Thyroid gland (tissue), 4 donors: Measurements from ENCODE around the gene IFI16. TPM values are rescaled to one million over a fixed set of nuclear protein-coding genes. Genes with fewer than 3 reads are reported as not detected.
"Not testable (repeated sequence)": the region's sequence is repeated elsewhere in the genome, so short reads cannot be mapped to it uniquely, and the experiment has no call there.

ENCODE experiments used
- DNase-seq, 2 donors: peaks; one replicate each; pipeline ENCODE4 v3.0.0-alpha.2; 2019
- H3K27ac ChIP-seq, 3 donors: fragments of 200-600 bp; sonication (generic); 1 replicate in 2 of 3; 2 replicates in 1 of 3; pipeline ENCODE4 v1.5.1; 2016 to 2019; ENCODE audit warnings: mild to moderate bottlenecking in 1 of 3, moderate library complexity in 1 of 3
- H3K27me3 ChIP-seq: fragments of 200-600 bp; sonication (generic); one replicate; pipeline ENCODE4 v1.5.1; 2019
- H3K36me3 ChIP-seq, 2 donors: fragments of 200-600 bp; sonication (generic); one replicate each; pipeline ENCODE4 v1.5.1; 2016 to 2019
- H3K4me1 ChIP-seq, 2 donors: fragments of 200-600 bp; sonication (generic); one replicate each; pipeline ENCODE4 v1.5.1; 2017 to 2019
- H3K4me3 ChIP-seq, 3 donors: fragments of 200-600 bp; sonication (generic); replicated peaks in 1 of 3; 1 replicate in 2 of 3; 2 replicates in 1 of 3; pipeline ENCODE4 v1.5.1; 2016; ENCODE audit warnings: mild to moderate bottlenecking in 1 of 3
- H3K9me3 ChIP-seq: fragments of 200-600 bp; sonication (generic); one replicate; pipeline ENCODE4 v1.5.1; 2017
- POLR2A ChIP-seq, 2 donors: fragments of 450-650 bp; IDR thresholded peaks; one replicate each; pipeline ENCODE4 v1.6.1; 2017; ENCODE audit warnings: antibody characterized with exemption in 2 of 2, mild to moderate bottlenecking in 2 of 2, moderate library complexity in 1 of 2
- WGBS, 2 donors: methylation state at CpG; one replicate each; pipeline ENCODE4 v1.1.5; 2017; 5-methylcytosine and 5-hydroxymethylcytosine counted together
- intact Hi-C: fragments of 100-400 bp; cut with DNase I; formaldehyde crosslinking; loops from one replicate; pipeline ENCODE4 v1.15.1; 2023
- total RNA-seq, 4 donors: library from RNA; depleted of rRNA; stranded (reverse); fragments of >200 nt; gene quantifications; one replicate each; pipeline ENCODE4 v1.2.3, GENCODE V29; 2016
- TF ChIP-seq, protein P1 (sequence below), 6 experiments: fragments of 200-600 bp in 3 of 6; fragments of 450-650 bp in 3 of 6; sonication (generic) in 3 of 6; IDR thresholded peaks; one replicate each; pipeline ENCODE4 v1.5.1; 2016 to 2019; ENCODE audit warnings: antibody characterized with exemption in 6 of 6, mild to moderate bottlenecking in 2 of 6, inconsistent platforms in 1 of 6, moderate library complexity in 1 of 6

IFI16 gene
- total RNA-seq, 4 donors from 2014 or later: 29.8 to 110 (median 49.5) TPM

GRCh38 chr1:159092036-159092760 is 82.5 kb downstream of the IFI16 start:
- WGBS, 2 donors: 62% methylated on average over 3 of the region's 3 CpGs
- H3K27me3 ChIP-seq: no peaks in the 10 kb centered on the region
- intact Hi-C loops: no loop called here
- no peak overlapping the region for H3K4me3 ChIP-seq
- H3K9me3 ChIP-seq: no peaks in the 10 kb centered on the region
- no peak for DNase-seq
- TF ChIP-seq, protein P1, sequence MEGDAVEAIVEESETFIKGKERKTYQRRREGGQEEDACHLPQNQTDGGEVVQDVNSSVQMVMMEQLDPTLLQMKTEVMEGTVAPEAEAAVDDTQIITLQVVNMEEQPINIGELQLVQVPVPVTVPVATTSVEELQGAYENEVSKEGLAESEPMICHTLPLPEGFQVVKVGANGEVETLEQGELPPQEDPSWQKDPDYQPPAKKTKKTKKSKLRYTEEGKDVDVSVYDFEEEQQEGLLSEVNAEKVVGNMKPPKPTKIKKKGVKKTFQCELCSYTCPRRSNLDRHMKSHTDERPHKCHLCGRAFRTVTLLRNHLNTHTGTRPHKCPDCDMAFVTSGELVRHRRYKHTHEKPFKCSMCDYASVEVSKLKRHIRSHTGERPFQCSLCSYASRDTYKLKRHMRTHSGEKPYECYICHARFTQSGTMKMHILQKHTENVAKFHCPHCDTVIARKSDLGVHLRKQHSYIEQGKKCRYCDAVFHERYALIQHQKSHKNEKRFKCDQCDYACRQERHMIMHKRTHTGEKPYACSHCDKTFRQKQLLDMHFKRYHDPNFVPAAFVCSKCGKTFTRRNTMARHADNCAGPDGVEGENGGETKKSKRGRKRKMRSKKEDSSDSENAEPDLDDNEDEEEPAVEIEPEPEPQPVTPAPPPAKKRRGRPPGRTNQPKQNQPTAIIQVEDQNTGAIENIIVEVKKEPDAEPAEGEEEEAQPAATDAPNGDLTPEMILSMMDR (IDR thresholded peaks at IDR 0.05): no peak
- TF ChIP-seq POLR2A (IDR thresholded peaks at IDR 0.05): no peak
- no peaks in the 10 kb centered on the region for H3K36me3 ChIP-seq
- H3K4me1 ChIP-seq: no peaks in the 10 kb centered on the region
- H3K27ac ChIP-seq: no peak overlapping the region

DNA sequence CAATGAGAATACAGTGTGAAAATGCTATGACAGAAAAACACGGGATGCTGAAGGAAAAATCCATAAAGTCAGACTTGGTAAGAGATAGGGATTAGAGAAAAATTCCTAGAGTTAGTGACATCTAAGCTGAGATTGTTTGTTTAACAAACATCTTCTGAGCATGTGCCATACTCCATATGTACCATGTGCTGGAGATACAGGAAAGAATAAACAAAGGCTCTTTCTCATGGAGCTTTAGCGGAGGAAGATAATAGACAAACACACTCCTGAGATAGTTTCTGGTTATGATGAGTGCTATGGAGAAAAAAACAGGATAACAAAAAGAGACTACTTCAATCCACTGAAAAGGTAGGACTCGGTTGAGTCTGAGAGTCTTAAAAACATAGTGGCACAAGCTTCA is 88.9 kb downstream of the IFI16 start:
- Histone ChIP-seq H3K27ac (no peak overlapping the region), H3K9me3 (no peaks in the 10 kb centered on the region), H3K4me3 (no peak overlapping the region), H3K36me3 (no peaks in the 10 kb centered on the region), H3K27me3 (no peaks in the 10 kb centered on the region), H3K4me1 (no peaks in the 10 kb centered on the region)
- no peak for TF ChIP-seq POLR2A (IDR thresholded peaks at IDR 0.05)
- TF ChIP-seq, protein P1 (IDR thresholded peaks at IDR 0.05): no peak
- intact Hi-C loops: no loop called here
- WGBS, 2 donors: 69 to 83% methylated on average over 3 of the region's 3 CpGs
- no peak for DNase-seq

GRCh38 chr1:159100589-159100988 is 90.9 kb downstream of the IFI16 start:
- no peak for DNase-seq
- 80 to 94% methylated on average over 1 of the region's 1 CpG for WGBS, 2 donors
- intact Hi-C loops: no loop called here
- H3K27me3 ChIP-seq: no peaks in the 10 kb centered on the region
- no peaks in the 10 kb centered on the region for H3K9me3 ChIP-seq
- H3K36me3 ChIP-seq: no peaks in the 10 kb centered on the region
- no peak for TF ChIP-seq POLR2A (IDR thresholded peaks at IDR 0.05)
- TF ChIP-seq, protein P1 (IDR thresholded peaks at IDR 0.05): no peak
- H3K4me3 ChIP-seq: no peak overlapping the region
- H3K4me1 ChIP-seq: no peaks in the 10 kb centered on the region
- no peak overlapping the region for H3K27ac ChIP-seq

DNA sequence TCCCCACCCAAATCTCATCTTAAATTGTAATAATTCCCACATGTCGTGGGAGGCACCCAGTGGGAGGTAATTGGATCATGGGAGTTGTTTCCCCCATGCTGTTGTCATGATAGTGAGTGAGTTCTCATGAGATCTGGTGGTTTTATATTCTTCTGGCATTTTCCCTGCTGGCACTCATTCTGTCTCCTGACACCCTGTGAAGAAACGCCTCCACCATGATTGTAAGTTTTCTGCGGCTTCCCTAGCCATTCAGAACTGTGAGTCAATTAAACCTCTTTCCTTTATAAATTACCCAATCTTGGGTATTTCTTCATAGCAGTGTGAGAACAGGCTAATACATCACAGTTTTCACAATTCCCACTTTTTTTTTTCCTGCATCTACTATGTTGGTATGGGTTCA is 93.3 kb downstream of the IFI16 start:
- H3K36me3 ChIP-seq, H3K9me3 ChIP-seq, H3K27me3 ChIP-seq, H3K27ac ChIP-seq, intact Hi-C loops, H3K4me1 ChIP-seq, DNase-seq, H3K4me3 ChIP-seq: not testable (repeated sequence)
- 78 to 86% methylated on average over 3 of the region's 3 CpGs for WGBS, 2 donors

Other genes with a start within 250 kb of the IFI16 start
- gene OR6N1, start 237.7 kb upstream of the IFI16 start, total RNA-seq: not detected
- gene OR6N2, start 228.7 kb upstream of the IFI16 start, total RNA-seq: not detected
- gene MNDA, start 178.6 kb upstream of the IFI16 start, total RNA-seq: 1 to 10 TPM; 2.0 to 8.5 (median 2.6) TPM
- gene PYHIN1, start 78.4 kb upstream of the IFI16 start, total RNA-seq: 1 to 10 TPM in 3 of 4 donors, under 1 TPM in 1; 0.78 to 2.6 (median 1.8) TPM
- gene AIM2, start 66.9 kb downstream of the IFI16 start, total RNA-seq: under 1 TPM in 3 of 4 donors, not detected in 1; 0.22 to 0.34 (median 0.27) TPM
- gene CADM3, start 161.7 kb downstream of the IFI16 start, total RNA-seq: 1 to 10 TPM in 3 of 4 donors, under 1 TPM in 1; 0.73 to 4.8 (median 3.8) TPM
- 10 to 100 TPM; 13.3 to 37.4 (median 24.1) TPM for gene ACKR1, start 195.0 kb downstream of the IFI16 start, total RNA-seq